ENCODE results near the gene CEP290.

- TF ChIP-seq CTCF (conservative IDR thresholded peaks at IDR 0.05; ENCODE audit: low read depth in 2 of 2), result no peak
- no peak for TF ChIP-seq REST (IDR thresholded peaks at IDR 0.05; ENCODE audit: unreplicated experiment)
- TF ChIP-seq EZH2 (IDR thresholded peaks at IDR 0.05; ENCODE audit: low read depth, unreplicated experiment), result no peak
- TF ChIP-seq JUNB (IDR thresholded peaks at IDR 0.05; ENCODE audit: unreplicated experiment), result no peak
- TF ChIP-seq CREB1 (CRISPR knock-in tag; IDR thresholded peaks at IDR 0.05; ENCODE audit: low read depth), result no peak
- TF ChIP-seq POLR2AphosphoS5 (IDR thresholded peaks at IDR 0.05; ENCODE audit: low read depth), result no peak
- no peak for TF ChIP-seq EZH2phosphoT487 (IDR thresholded peaks at IDR 0.05; ENCODE audit: unreplicated experiment)
Measured at GRCh38 chr12:88108021-88108420, 33.9 kb downstream of the CEP290 start.

All from GM23338 (cell line).